Muscle layer of duodenum (tissue), 2 donors: ENCODE data around the gene ZC3H12A.

Experiments used
- H3K27ac ChIP-seq: one replicate; pipeline ENCODE4 v1.7.0; 2013; ENCODE audit warnings: mild to moderate bottlenecking, low read length
- H3K27me3 ChIP-seq: one replicate; pipeline ENCODE4 v1.7.0; 2013; ENCODE audit warnings: low read depth, mild to moderate bottlenecking, control low read depth, low read length
- H3K36me3 ChIP-seq, 2 donors: one replicate each; pipeline ENCODE4 v1.7.0; 2013; ENCODE audit warnings: low read length in 2 of 2, control low read depth in 1 of 2, mild to moderate bottlenecking in 1 of 2; ENCODE audit not compliant: insufficient read depth in 2 of 2, control insufficient read depth in 1 of 2
- H3K4me1 ChIP-seq, 2 donors: one replicate each; pipeline ENCODE4 v1.7.0; 2013; ENCODE audit warnings: low read length in 2 of 2, mild to moderate bottlenecking in 2 of 2, control low read depth in 1 of 2, moderate library complexity in 1 of 2; ENCODE audit not compliant: insufficient read depth in 2 of 2, control insufficient read depth in 1 of 2
- H3K4me3 ChIP-seq, 2 donors: one replicate each; pipeline ENCODE4 v1.7.0; 2013; ENCODE audit warnings: low read length in 2 of 2, low read depth in 1 of 2, mild to moderate bottlenecking in 1 of 2
- H3K9me3 ChIP-seq, 2 donors: one replicate each; pipeline ENCODE4 v1.7.0; 2013; ENCODE audit warnings: low read length in 2 of 2, control low read depth in 1 of 2, mild to moderate bottlenecking in 1 of 2; ENCODE audit not compliant: control insufficient read depth in 1 of 2
- donor health status: healthy.

ZC3H12A gene

DNA sequence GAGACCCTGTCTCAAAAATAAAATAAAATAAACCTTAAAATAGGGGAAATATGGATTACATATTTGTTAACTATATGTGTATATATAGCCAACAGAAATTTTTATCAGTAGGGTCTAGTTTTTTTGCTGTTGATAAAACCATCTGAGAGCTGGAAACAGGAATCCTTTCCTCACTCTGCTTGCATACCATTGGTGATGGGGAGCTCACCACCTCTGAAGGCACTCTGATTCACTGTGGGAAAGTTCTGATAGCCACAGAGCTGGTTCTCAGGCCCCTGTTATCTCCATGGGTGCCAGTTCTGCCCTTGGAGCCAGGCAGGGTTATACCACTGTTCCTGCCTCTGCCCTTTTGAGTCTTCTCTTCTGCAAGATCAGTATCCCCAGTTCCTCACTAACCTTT lies 17.8 kb upstream of the ZC3H12A start:
- no peak overlapping the region for H3K27ac ChIP-seq
- peaks cover 0 to 4% of the 10 kb centered on the region in 2 donors for H3K4me1 ChIP-seq
- no peaks in the 10 kb centered on the region for H3K9me3 ChIP-seq
- H3K4me3 ChIP-seq = no peak overlapping the region
- no peaks in the 10 kb centered on the region for H3K27me3 ChIP-seq
- no peaks in the 10 kb centered on the region for H3K36me3 ChIP-seq

DNA sequence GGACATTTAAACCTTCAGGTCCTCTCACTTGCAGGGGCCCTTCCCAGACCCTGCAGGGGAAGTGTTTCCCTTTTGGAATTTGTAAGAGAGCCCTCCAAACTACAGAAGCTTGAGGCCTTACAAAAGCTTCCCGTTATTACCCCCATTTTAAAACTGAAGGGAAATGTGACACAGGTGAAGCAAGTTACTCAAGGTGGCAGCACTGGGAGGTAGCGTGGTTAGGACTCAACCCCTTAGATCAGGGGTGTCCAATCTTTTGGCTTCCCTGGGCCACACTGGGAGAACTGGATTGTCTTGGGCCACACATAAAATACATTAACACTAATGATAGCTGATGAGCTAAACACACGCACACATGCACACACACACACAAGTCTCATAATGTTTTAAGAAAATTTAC lies 15.8 kb upstream of the ZC3H12A start:
- H3K4me3 ChIP-seq = no peak overlapping the region
- H3K9me3 ChIP-seq = no peaks in the 10 kb centered on the region
- no peaks in the 10 kb centered on the region for H3K27me3 ChIP-seq
- no peaks in the 10 kb centered on the region for H3K36me3 ChIP-seq
- H3K4me1 ChIP-seq = peaks cover 0 to 4% of the 10 kb centered on the region in 2 donors
- H3K27ac ChIP-seq = no peak overlapping the region

DNA sequence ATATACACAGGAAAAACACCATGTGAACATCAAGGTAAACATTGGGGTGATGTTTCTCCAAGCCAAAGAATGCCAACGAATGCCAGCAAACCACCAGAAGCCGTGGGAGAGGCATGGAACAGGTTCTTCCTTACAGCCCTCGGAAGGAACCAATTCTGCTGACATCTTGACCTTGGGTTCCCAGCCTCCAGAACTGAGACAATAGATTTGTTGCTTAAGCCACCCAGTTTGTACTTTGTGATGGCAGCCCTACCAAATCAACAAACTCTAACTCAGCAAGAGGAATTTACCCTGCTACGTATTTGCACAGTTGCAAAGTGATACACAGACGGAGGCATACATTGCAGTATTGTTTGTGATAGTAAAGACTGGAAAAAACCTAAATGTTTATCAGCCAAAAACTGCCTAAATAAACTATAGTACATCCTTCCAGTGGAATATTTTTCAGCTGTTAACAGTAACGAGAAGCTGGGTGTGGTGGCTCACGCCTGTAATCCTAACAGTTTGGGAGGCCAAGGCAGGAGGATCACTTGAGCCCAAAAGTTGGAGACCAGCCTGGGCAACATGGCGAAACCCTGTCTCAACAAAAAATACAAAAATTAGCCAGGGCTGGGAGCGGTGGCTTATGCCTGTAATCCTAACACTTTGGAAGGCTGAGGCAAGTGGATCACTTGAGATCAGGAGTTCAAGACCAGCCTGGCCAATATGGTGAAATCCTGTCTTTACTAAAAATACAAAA lies 12.5 kb upstream of the ZC3H12A start:
- H3K4me3 ChIP-seq = no peak overlapping the region
- no peaks in the 10 kb centered on the region for H3K36me3 ChIP-seq
- H3K27me3 ChIP-seq = no peaks in the 10 kb centered on the region
- H3K4me1 ChIP-seq = no peaks in the 10 kb centered on the region
- H3K27ac ChIP-seq = no peak overlapping the region
- H3K9me3 ChIP-seq = no peaks in the 10 kb centered on the region

DNA sequence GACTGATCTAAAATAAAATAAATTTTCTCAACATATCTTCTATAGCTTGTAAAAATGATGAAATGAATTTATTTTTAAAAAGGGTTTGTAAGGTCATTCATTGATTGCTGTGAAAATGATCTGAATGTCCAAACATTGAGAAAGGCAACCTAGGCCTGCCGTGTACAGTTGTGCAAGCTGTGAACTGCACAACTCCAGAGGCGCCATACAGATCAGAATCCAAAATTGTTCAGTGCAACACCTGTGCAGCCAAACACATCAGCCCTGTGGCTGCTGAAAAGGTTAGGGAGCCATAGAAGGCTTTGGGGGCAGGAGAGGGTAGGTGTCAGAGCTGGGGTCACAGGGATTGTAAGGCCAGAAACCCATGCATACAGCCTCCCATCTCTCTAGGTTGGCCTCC lies 9.9 kb upstream of the ZC3H12A start:
- Histone ChIP-seq H3K4me1 (no peaks in the 10 kb centered on the region), H3K4me3 (no peak overlapping the region), H3K36me3 (no peaks in the 10 kb centered on the region), H3K27ac (no peak overlapping the region), H3K9me3 (no peaks in the 10 kb centered on the region), H3K27me3 (no peaks in the 10 kb centered on the region)

DNA sequence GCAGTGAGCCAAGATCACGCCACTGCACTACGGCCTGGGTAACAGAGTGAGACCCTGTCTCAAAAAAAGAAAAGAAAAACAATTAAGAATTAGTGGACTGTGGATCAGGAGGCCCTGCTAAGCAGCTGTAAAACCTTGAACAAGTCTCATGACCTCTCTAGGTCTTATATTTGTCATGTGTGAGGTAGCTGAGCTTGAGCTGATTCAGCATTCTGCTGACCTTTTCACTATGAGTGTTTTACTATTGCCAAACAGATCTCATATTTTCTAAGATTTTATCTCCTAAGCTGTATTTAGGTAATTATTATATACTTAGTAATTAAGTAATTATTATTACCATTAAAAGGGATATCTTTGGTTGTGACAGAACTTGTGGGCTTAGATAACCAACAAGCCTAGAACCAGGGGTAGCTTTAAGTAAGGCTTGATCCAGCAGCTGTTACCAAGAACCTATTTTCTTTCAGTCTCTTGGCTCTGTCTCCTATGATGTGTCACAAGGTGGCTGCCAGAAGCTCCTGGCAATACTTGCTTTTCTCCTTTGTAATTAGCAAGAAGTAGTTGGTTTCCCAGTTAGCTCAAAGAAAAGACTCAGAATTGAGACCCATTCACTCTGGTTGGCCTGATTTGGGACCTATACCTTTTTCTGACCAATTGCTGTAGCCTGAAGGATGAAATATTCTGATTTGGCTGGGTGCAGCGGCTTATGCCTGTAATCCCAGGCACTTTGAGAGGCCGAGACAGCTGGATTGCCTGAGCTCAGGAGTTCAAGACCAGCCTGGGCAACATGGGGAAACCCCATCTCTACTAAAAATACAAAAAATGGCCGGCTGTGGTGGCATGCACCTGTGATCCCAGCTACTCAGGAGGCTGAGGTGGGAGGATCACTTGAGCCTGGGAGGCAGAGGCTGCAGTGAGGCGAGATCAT lies 8.5 kb upstream of the ZC3H12A start:
- Histone ChIP-seq H3K27ac (no peak overlapping the region), H3K9me3 (no peaks in the 10 kb centered on the region), H3K27me3 (no peaks in the 10 kb centered on the region), H3K4me1 (peaks cover 0 to 1% of the 10 kb centered on the region in 2 donors), H3K4me3 (no peak overlapping the region), H3K36me3 (no peaks in the 10 kb centered on the region)

DNA sequence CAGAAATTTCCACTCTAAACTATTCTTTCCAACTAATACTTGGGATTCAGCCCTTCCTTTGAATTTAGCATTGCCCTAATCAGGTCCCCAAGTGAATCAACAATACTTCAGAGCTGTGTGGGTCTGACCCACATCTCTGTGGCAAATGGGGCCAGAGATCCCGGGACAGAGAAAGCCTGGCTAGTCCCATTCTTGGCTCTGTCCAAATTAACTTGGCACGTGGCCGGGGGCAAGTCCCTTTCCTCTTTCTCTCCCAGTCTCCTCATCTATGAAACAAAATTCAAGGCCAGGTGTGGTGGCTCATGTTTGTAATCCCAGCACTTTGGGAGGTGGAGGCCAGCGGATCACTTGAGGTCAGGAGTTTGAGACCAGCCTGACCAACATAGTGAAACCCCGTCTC lies 6.3 kb upstream of the ZC3H12A start:
- Histone ChIP-seq H3K27me3 (no peaks in the 10 kb centered on the region), H3K36me3 (no peaks in the 10 kb centered on the region), H3K27ac (no peak overlapping the region), H3K9me3 (no peaks in the 10 kb centered on the region), H3K4me1 (peaks cover 12 to 17% of the 10 kb centered on the region in 2 donors), H3K4me3 (no peak overlapping the region)

DNA sequence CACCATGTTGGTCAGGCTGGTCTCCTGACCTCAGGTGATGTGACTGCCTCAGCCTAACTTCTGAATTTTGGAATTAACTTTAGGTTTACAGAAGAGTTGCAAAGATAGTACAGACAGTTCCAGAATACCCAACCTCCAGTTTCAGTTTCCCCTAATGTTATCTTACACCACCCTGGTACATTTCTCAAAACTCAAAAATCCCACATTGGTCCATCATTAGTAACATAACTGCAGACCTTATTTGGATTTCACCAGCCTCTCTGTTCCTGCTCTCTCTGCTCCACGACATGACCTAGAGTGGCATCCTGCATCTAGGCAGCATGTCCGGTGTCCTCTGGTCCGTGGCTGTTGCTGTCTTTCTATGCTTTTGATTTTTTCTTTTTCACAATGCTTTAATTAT lies 5.0 kb upstream of the ZC3H12A start:
- Histone ChIP-seq H3K4me1 (peaks cover 21 to 28% of the 10 kb centered on the region in 2 donors), H3K4me3 (no peak overlapping the region), H3K36me3 (no peaks in the 10 kb centered on the region), H3K27ac (no peak overlapping the region), H3K27me3 (no peaks in the 10 kb centered on the region), H3K9me3 (no peaks in the 10 kb centered on the region)

DNA sequence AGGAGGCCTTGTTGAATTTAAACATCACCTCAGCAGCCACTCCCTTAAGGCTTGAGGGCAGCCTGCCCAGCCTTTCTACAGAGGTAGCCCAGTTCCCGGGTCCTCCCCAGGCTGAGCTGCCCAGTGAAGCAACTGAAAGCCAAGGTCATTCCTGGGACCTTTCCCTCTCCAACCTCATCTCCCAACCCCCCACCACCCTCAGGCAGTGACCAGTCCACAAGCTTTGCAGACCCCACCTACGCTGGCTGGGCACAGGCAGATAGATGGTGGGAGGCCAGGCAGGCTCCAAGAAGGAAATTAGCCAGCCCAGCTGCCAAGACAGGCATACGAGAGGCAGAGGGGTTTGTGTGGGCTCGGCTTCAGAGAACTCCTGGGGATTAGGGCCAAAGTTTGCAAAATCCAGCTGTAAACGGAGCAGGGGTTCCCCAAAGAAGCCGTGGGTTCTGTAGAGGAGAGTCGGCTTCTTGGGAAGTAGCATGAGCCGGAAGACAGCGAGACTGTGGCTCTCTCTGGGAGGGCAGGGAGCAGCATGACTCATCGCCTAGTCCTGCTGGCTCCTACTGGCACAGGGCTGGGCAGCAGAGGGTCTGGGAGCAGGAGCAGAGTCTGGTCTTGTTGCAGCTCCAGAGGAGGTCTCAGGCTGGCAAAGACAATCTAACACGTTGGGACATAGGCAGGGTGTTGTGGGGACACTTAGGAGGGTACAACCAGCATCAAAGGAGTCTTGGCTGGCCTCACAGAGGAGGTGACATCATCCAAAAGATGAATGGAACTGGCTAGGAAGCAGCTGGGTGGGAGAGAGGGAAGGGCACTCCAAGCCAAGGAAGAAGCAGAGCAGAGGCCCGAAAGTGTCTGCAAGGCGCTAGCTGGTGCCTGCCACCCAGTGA lies 2.8 kb upstream of the ZC3H12A start:
- H3K36me3 ChIP-seq = no peaks in the 10 kb centered on the region
- no peaks in the 10 kb centered on the region for H3K27me3 ChIP-seq
- peak overlapping the region; percentile 71 for H3K27ac ChIP-seq
- peak overlapping the region in 1 of 2 donors; percentile 1 for H3K4me3 ChIP-seq
- H3K4me1 ChIP-seq = peaks cover 32 to 45% of the 10 kb centered on the region in 2 donors
- H3K9me3 ChIP-seq = no peaks in the 10 kb centered on the region

DNA sequence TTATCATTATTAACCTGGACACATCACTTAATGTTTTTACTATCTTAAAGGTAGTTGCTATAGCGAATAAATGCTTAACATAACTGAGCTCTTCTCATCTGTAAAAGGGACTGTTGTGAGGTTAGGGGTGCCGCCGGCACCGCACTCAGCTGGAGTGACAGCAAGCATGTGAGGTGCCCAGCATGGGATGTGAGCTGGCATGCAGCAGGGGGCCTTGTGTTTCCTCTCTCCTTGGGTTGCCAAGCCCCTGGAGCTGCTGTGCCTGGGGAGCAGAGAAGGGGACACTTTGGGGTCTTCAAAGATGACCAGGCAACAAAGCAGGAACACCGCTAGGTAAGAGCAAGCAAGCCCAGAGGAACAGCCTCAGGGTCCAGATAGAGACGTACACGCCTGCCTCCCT lies 2.1 kb upstream of the ZC3H12A start:
- Histone ChIP-seq H3K4me1 (peaks cover 32 to 51% of the 10 kb centered on the region in 2 donors), H3K4me3 (no peak overlapping the region), H3K9me3 (no peaks in the 10 kb centered on the region), H3K27ac (peak overlapping the region; percentile 71), H3K36me3 (no peaks in the 10 kb centered on the region), H3K27me3 (no peaks in the 10 kb centered on the region)

DNA sequence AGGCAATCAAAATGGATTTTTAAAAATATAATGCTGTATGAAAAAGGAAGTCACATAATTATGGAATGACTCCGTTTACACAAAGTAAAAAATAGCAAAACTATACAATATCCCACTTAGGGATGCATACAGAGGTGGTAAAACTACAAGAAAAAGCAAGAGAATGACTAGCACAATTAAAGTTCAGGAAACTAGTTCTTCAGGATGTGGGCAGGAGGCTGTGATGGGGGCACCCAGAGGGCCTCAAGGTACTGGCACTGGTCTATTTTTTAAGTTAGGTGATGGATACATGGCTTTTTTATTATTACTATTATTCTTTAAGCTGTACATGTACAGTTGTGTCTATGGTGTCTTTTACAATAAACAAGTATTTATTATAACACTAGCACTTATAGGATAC lies 1.4 kb upstream of the ZC3H12A start:
- Histone ChIP-seq H3K27ac (no peak overlapping the region), H3K9me3 (no peaks in the 10 kb centered on the region), H3K36me3 (peaks cover 0 to 3% of the 10 kb centered on the region in 2 donors), H3K27me3 (no peaks in the 10 kb centered on the region), H3K4me1 (peaks cover 36 to 58% of the 10 kb centered on the region in 2 donors), H3K4me3 (no peak overlapping the region)
